Measurements from ENCODE around the gene NKX6-2. TPM values are rescaled to one million over a fixed set of nuclear protein-coding genes. Genes with fewer than 3 reads are reported as not detected.

Gene NKX6-2
- total and polyA plus RNA-seq, 2 of the 8 experiments (the other 6 are each of a cell fraction or from before 2014, with no cell fraction given): 0.06 TPM; not detected in 1

DNA sequence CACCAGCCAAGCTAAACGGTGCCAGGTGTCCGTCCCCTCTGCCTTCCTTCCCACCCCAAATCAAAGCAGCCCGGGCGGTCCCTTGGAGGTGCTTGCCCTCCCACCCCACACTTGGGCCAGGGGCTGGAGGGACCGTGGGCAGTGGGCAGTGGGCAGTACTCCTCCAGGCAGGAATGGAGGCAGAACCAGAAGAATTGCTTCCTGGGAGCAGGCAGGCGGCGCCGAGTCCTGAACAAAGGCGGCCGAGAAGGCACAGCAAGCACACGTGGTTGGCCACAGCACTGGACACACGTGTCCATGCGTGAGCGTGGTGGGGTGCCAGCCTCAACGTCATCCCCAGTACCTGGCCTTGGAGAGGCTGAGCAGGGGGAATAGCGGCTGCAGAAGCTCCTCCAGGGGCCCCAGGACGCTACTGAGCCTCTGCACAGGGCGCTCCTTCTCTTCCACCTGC is 48.4 kb upstream of the NKX6-2 start:
- Histone ChIP-seq H4K20me1 (replicated peaks in 1 of 2; ENCODE audit: control insufficient read depth in 1 of 2, insufficient read depth in 2 of 2, low read length in 2 of 2) (peaks cover 0 to 3% of the 10 kb centered on the region in 2 experiments), H3K9me3 (ENCODE audit: insufficient read depth in 2 of 2, low read depth in 1 of 2, low read length in 1 of 2) (no peaks in the 10 kb centered on the region; a peak in 1 of 4 replicates), H3K4ac (replicated peaks; ENCODE audit: insufficient read length, low read depth, low read length) (no peak overlapping the region), H3K79me1 (ENCODE audit: low read depth, low read length) (no peaks in the 10 kb centered on the region), H3K4me1 (replicated peaks in 1 of 4; ENCODE audit: control insufficient read depth in 3 of 4, insufficient read depth in 4 of 4, low read length in 3 of 4) (peaks cover 0 to 10% (median 4%) of the 10 kb centered on the region in 4 experiments; a peak in 5 of 7 replicates), H3K79me2 (ENCODE audit: control insufficient read depth in 1 of 2, insufficient read depth in 2 of 2, low read length in 2 of 2) (no peaks in the 10 kb centered on the region), H2BK15ac (ENCODE audit: low read length) (no peak overlapping the region), H2BK5ac (ENCODE audit: low read depth, low read length) (no peak overlapping the region), H2BK120ac (replicated peaks; ENCODE audit: low read depth, low read length) (no peak overlapping the region), H2AFZ (ENCODE audit: low read length) (no peak overlapping the region), H4K8ac (ENCODE audit: extremely low read depth, insufficient read depth, low read length) (no peak overlapping the region), H4K5ac (ENCODE audit: insufficient read length, low read depth, low read length) (no peak overlapping the region), H3K56ac (replicated peaks; ENCODE audit: insufficient read length, low read depth, low read length) (no peak overlapping the region), H3K4me3 (ENCODE audit: extremely low read depth in 1 of 4, insufficient read depth in 2 of 4, low read depth in 3 of 4, low read length in 4 of 4) (no peak overlapping the region), H3K9ac (replicated peaks in 1 of 4; ENCODE audit: extremely low read depth in 1 of 4, low read depth in 3 of 4, low read length in 3 of 4) (no peak overlapping the region), H3K23me2 (ENCODE audit: low read depth, low read length) (no peaks in the 10 kb centered on the region), H3K27me3 (replicated peaks in 1 of 4; ENCODE audit: control insufficient read depth in 3 of 4, extremely low read depth in 1 of 4, insufficient read depth in 3 of 4, low read length in 3 of 4) (no peaks in the 10 kb centered on the region), H3K27ac (ENCODE audit: low read depth, low read length) (no peak overlapping the region), H4K91ac (replicated peaks; ENCODE audit: insufficient read length, low read length) (no peak overlapping the region), H2AK5ac (ENCODE audit: low read depth, low read length) (no peak overlapping the region), H3K23ac (ENCODE audit: insufficient read length) (no peak overlapping the region), H2BK20ac (ENCODE audit: low read length) (no peak overlapping the region), H3K14ac (ENCODE audit: insufficient read length) (no peak overlapping the region), H3K36me3 (ENCODE audit: control insufficient read depth in 2 of 4, insufficient read depth in 4 of 4, low read length in 3 of 4) (no peaks in the 10 kb centered on the region), H2BK12ac (ENCODE audit: low read depth, low read length) (no peak overlapping the region), H3K4me2 (ENCODE audit: insufficient read depth in 1 of 2, low read depth in 2 of 2, low read length in 2 of 2) (no peak overlapping the region), H3K18ac (ENCODE audit: extremely low read depth, low read length) (no peak overlapping the region)
- POLR2A ChIA-PET (ENCODE audit: partially characterized antibody): no interaction called here
- CTCF ChIA-PET (ENCODE audit: partially characterized antibody): interaction anchor here (1.0 to 2.0 kb wide), 4 partner anchors 23 to 180 kb away, joined by 3 to 8 read pairs (median 4); no protein-coding TSS in a partner anchor
- DNase-seq (ENCODE audit: low read depth in 1 of 2, low spot score in 2 of 2) (no peak), FAIRE-seq (no peak)
- 90% methylated on average over 17 of the region's 18 CpGs; no CpG with 5 or more reads in 1 of the 2 experiments for WGBS, 2 experiments (ENCODE audit: extremely low coverage in 1 of 2, insufficient coverage in 1 of 2, insufficient read length in 1 of 2, insufficient replicate concordance in 2 of 2, low coverage in 1 of 2, low lambda C conversion rate in 2 of 2, missing lambda C conversion rate in 1 of 2)
- TF ChIP-seq JUN (IDR thresholded peaks at IDR 0.05; ENCODE audit: low read depth, low read length) (no peak), FOSL1 (IDR thresholded peaks at IDR 0.05; ENCODE audit: insufficient read depth, low read depth, low read length) (no peak), POLR2A (IDR thresholded peaks at IDR 0.05; ENCODE audit: control extremely low read depth in 1 of 2, low read depth in 2 of 2, low read length in 2 of 2) (no peak), TBP (IDR thresholded peaks at IDR 0.05; ENCODE audit: low read depth, low read length) (no peak), SP2 (IDR thresholded peaks at IDR 0.05; ENCODE audit: low read length) (no peak), TAF7 (optimal IDR thresholded peaks at IDR 0.05; ENCODE audit: borderline replicate concordance, low read depth, low read length) (no peak), MAFK (IDR thresholded peaks at IDR 0.05; ENCODE audit: low read depth, low read length) (no peak), CEBPB (IDR thresholded peaks at IDR 0.05; ENCODE audit: low read depth, low read length) (no peak), KDM5A (IDR thresholded peaks at IDR 0.05; ENCODE audit: low read length) (no peak)
- TF ChIP-seq, protein P1, sequence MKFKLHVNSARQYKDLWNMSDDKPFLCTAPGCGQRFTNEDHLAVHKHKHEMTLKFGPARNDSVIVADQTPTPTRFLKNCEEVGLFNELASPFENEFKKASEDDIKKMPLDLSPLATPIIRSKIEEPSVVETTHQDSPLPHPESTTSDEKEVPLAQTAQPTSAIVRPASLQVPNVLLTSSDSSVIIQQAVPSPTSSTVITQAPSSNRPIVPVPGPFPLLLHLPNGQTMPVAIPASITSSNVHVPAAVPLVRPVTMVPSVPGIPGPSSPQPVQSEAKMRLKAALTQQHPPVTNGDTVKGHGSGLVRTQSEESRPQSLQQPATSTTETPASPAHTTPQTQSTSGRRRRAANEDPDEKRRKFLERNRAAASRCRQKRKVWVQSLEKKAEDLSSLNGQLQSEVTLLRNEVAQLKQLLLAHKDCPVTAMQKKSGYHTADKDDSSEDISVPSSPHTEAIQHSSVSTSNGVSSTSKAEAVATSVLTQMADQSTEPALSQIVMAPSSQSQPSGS (IDR thresholded peaks at IDR 0.05; ENCODE audit: low read length): no peak
- TF ChIP-seq, protein P2, sequence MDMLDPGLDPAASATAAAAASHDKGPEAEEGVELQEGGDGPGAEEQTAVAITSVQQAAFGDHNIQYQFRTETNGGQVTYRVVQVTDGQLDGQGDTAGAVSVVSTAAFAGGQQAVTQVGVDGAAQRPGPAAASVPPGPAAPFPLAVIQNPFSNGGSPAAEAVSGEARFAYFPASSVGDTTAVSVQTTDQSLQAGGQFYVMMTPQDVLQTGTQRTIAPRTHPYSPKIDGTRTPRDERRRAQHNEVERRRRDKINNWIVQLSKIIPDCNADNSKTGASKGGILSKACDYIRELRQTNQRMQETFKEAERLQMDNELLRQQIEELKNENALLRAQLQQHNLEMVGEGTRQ (IDR thresholded peaks at IDR 0.05; ENCODE audit: low read length): no peak
- TF ChIP-seq, protein P3, sequence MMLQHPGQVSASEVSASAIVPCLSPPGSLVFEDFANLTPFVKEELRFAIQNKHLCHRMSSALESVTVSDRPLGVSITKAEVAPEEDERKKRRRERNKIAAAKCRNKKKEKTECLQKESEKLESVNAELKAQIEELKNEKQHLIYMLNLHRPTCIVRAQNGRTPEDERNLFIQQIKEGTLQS (IDR thresholded peaks at IDR 0.05; ENCODE audit: insufficient read depth, low read depth, low read length): no peak

Data from H1 (cell line).